GM18909 (cell line): ENCODE data around the gene BOK.
"Not testable (repeated sequence)": the region's sequence is repeated elsewhere in the genome, so short reads cannot be mapped to it uniquely, and the experiment has no call there.

ENCODE experiments used
- ATAC-seq: cut with Tn5 transposase; IDR thresholded peaks from one replicate; pipeline ENCODE4 v1.9.1; 2021; ENCODE audit warnings: mild to moderate bottlenecking; ENCODE audit not compliant: unreplicated experiment, poor library complexity

Gene BOK, protein sequence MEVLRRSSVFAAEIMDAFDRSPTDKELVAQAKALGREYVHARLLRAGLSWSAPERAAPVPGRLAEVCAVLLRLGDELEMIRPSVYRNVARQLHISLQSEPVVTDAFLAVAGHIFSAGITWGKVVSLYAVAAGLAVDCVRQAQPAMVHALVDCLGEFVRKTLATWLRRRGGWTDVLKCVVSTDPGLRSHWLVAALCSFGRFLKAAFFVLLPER

DNA sequence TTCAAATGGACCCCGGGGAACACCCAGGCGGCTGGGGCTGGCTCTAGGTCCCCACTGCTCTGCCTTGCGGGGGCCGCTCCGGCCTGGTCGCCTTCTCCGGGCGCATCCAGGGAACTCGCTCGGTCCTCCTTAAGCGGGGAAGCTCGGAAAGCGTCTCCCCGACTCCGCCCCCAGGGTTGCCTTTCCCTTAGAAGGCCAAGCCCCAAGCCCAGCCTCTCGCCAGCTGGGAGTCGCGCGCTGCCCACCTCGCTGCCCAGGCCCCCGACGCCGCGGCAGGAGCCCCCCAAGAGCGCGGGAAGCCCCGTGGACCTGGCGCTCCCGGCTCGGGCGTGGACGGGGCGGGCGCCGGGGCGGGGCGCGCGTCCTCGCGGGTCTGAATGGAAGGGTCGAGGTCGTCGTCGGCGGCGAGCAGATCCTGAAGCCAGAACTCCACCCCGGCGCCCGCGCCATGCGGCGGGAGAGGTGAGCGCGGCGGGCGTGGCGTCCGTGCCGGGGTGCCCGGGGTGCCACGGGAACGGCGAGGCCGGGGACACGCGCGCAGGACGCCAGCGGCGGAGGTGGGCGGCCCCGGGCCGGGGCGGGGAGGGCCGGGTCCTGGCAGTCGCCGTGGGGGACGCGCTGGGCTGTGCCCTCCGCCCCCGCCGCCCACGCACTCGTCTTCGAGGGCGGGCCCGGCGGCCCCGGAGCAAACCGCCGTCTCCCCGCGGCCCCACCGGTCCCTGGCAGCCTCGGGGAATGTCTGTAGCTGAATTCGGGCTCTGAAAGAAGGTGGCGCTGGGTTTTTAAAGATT lies at the start of gene BOK:
Gene BOK, plus strand, starts transcription at position 214 of the 791 bp plus-strand sequence. CDS start 739 bp downstream, outside the sequence.
- no peak for ATAC-seq

DNA sequence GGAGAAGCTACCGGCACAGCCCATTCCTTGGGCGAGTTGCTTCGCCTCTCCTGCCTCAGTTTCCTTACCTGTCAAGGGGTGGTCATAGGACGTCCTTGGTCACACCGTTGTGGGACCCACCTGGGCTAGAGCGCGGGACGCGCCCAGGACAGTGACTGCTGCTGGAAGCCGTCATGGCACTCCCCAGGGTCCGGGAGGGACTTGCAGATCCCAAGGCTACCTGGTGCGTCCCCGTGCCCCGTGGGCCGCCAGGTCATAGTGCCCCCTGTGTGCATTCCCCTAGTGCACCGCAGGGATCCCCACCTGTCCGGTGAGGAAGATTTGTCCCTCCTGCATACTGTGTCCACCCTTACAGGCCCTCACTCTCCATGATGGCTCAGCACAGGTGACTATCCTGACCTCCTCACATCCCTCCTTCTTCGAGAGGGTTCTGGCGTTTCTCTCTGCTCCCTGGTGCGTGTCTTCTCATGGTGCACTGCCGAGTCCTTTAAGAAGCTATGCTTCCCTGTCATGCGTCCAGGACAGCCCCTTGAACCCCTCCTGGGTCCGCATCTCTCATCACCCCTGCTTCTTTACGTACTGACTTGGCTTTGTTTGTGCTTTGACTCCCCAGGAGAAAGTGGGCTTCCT lies 49.3 kb upstream of the BOK start:
- ATAC-seq, result no peak

- no peak for ATAC-seq
Observed at GRCh38 chr2:241511091-241511741, 47.3 kb upstream of the BOK start.

GRCh38 chr2:241514553-241514952 lies 44.0 kb upstream of the BOK start:
- no peak for ATAC-seq

- ATAC-seq, result peak; percentile 59
Observed at GRCh38 chr2:241514986-241515737, 43.4 kb upstream of the BOK start.

DNA sequence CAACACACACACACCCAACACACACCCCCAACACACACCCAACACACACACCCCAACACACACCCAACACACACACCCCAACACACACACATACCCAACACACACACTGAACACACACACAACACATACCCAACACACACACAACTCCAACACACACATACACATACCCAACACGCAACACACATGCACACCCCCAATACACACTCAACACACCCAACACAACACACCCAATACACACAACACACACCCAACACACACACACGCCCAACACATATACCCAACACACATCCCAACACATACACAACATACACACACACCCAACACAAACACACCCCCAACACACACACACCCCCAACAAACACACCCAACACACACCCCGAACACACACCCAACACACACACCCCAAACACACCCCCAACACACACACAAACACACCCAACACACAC lies 42.0 kb upstream of the BOK start:
- no peak for ATAC-seq

- ATAC-seq, result no peak
Observed at GRCh38 chr2:241517297-241517696, 41.2 kb upstream of the BOK start.

DNA sequence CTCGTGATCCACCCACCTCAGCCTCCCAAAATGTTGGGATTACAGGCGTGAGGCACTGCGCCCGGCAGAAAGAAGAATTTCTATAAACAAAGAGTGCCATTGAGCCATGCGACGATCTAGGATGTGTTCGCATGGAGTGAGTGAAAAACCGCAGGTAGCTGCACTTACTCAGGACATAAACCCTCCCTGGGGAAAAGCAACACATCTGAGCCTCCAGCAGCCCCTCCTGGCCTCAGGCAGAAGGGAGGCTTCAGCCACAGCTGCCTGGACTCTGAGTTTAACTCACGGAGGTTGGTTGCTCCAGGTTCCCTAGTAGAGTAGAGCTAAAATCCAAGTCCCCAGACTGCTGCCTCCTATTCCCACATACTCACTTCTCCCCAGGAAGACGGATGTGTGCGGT lies 38.9 kb upstream of the BOK start:
- ATAC-seq, result no peak

DNA sequence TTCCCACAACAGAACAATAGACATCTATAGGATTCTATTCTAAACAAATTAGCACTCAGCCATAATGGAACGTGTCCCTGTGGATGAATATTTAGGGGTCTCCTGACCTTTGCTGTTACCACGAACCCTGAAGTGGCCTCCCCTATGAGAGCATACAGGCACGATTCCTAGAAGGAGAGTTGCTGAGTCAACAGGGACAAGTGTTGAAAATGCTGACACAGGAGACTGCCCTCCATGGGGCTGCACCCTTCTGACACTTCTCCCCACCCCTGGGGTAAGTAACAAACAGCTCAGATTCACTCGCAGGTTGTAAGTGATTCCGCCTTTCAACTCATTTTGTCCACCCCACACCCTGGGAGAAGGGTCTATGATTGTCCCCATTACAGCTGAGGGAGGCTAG lies 36.1 kb upstream of the BOK start:
- no peak for ATAC-seq

DNA sequence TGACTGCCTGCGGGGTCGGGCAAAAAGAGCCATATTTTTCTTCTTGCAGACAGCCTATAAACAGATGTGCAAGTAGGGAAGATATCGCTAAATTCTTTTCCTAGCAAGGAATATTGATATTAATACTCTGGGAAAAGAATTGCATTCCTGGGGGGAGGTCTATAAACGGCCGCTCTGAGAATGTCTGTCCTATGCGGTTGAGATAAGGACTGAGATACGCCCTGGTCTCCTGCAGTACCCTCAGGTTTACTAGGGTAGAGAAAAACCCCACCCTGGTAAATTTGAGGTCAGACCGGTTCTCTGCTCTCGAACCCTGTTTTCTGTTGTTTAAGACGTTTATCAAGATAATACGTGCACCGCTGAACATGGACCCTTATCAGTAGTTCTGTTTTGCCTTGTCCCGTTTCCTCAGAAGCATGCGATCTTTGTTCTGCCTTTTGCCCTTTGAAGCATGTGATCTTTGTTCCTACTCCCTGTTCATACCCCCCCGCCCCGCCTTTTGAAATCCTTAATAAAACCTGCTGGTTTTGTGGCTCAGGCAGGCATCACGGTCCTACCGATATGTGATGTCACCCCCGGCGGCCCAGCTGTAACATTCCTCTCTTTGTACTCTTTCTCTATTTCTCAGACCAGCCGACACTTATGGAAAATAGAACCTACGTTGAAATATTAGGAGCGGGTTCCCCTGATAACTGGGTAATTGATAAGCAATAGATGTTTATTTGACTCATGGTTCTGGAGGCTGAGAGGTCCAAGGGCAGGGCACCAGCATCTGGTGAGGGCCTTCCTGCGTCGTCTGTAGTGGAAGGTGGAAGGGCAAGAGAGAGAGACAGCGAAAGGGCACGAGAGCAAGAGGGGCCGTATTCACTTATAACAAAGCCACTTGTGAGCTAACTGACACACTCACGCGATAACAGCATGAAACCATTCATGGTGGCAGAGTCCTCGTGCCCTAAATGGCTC lies 32.4 kb upstream of the BOK start:
- not testable (repeated sequence) for ATAC-seq

DNA sequence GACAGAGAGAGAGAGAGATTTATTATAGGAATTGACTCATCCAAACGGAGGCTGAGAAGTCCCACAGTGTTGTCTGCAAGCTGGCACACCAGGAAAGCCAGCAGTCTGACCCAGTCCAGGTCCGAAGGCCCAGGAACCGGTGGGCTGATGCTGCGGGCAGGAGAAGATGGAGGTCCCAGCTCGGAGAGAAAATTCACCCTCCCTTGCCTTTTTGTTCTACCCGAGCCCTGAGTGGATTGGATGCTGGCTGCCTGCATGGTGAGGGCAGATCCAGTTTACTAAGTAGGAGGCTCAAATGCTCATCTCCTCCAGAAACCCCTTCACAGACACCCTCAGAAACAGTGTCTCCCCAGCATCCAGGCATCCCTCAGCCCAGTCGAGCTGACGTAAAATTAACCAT lies 28.0 kb upstream of the BOK start:
- no peak for ATAC-seq

GRCh38 chr2:241531161-241531722 lies 27.3 kb upstream of the BOK start:
- ATAC-seq, result no peak

DNA sequence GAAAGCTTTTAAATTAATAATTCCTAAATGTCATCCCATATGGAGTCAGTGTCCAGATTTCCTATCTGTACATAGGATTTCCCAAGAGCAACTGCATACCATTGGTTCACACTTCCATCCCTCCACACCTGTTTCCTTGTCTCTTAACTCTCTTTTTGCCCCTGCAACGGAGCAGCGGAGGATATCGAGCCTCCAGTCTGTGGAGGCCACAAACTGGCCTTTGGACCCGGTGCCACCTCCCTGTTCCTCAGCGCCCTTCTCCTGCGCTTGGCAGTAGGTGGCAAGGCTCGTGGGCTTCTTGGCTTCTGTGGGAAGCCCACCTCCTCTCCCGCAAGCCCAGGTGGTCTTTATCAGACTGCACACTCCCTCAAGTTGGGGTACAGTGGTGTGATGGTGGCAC lies 26.4 kb upstream of the BOK start:
- no peak for ATAC-seq

- no peak for ATAC-seq
Observed at GRCh38 chr2:241532733-241533601, 25.6 kb upstream of the BOK start.

- ATAC-seq, result no peak
Observed at GRCh38 chr2:241534293-241534692, 24.3 kb upstream of the BOK start.

- no peak for ATAC-seq
Observed at GRCh38 chr2:241534701-241535375, 23.7 kb upstream of the BOK start.
